HG02571 (cell line): ENCODE results near the gene ANTXR1.

Experiments
- ATAC-seq: cut with Tn5 transposase; IDR thresholded peaks from one replicate; pipeline ENCODE4 v1.9.1; 2021; ENCODE audit warnings: mild to moderate bottlenecking, moderate library complexity; ENCODE audit not compliant: unreplicated experiment

Gene ANTXR1

GRCh38 chr2:69013142-69013839, at the start of gene ANTXR1:
TSS of gene ANTXR1 (plus strand) at chr2:69013179. CDS start at chr2:69013500, 321 bp downstream.
- ATAC-seq = no peak

- ATAC-seq = no peak
These were observed 48.7 kb upstream of the ANTXR1 start for GRCh38 chr2:68964282-68964681.

GRCh38 chr2:68968221-68968620, 44.8 kb upstream of the ANTXR1 start:
- no peak for ATAC-seq

- ATAC-seq = no peak
These were observed 43.1 kb upstream of the ANTXR1 start for GRCh38 chr2:68969736-68970490.

- no peak for ATAC-seq
These were observed 42.3 kb upstream of the ANTXR1 start for GRCh38 chr2:68970566-68971265.

GRCh38 chr2:68971591-68972231, 41.3 kb upstream of the ANTXR1 start:
- ATAC-seq = no peak

GRCh38 chr2:68974251-68974650, 38.7 kb upstream of the ANTXR1 start, which contains the start of gene GKN1:
TSS of gene GKN1 (plus strand) at chr2:68974636. CDS start at chr2:68974678, 42 bp downstream.
- no peak for ATAC-seq

- ATAC-seq = no peak
These were observed 37.9 kb upstream of the ANTXR1 start for GRCh38 chr2:68974946-68975665.

- no peak for ATAC-seq
These were observed 37.1 kb upstream of the ANTXR1 start for GRCh38 chr2:68975844-68976243.

- ATAC-seq = no peak
These were observed 35.5 kb upstream of the ANTXR1 start for GRCh38 chr2:68977453-68977852.

- ATAC-seq = no peak
These were observed 34.9 kb upstream of the ANTXR1 start for GRCh38 chr2:68978098-68978497.

GRCh38 chr2:68980956-68981355, 32.0 kb upstream of the ANTXR1 start:
- ATAC-seq = no peak

GRCh38 chr2:68987021-68987503, 25.9 kb upstream of the ANTXR1 start:
- ATAC-seq = no peak

- ATAC-seq = no peak
These were observed 23.9 kb upstream of the ANTXR1 start for GRCh38 chr2:68989035-68989434.

- ATAC-seq = no peak
These were observed 20.6 kb upstream of the ANTXR1 start for GRCh38 chr2:68992341-68992740.

GRCh38 chr2:68992933-68993332, 20.0 kb upstream of the ANTXR1 start:
- no peak for ATAC-seq

- ATAC-seq = no peak
These were observed 19.3 kb upstream of the ANTXR1 start for GRCh38 chr2:68993660-68994059.

- no peak for ATAC-seq
These were observed 18.1 kb upstream of the ANTXR1 start for GRCh38 chr2:68994864-68995263.

GRCh38 chr2:68995916-68996315, 17.1 kb upstream of the ANTXR1 start:
- ATAC-seq = no peak

- no peak for ATAC-seq
These were observed 15.6 kb upstream of the ANTXR1 start for GRCh38 chr2:68997401-68997800.
